ENCODE measurements around the gene MZB1.
A peak's percentile ranks its signal among the peaks of the same experiment; 100 is the strongest.
"Not testable (repeated sequence)": the region's sequence is repeated elsewhere in the genome, so short reads cannot be mapped to it uniquely, and the experiment has no call there.

The MZB1 gene

GRCh38 chr5:139394123-139394653 lies 4.5 kb upstream of the MZB1 start:
- Histone ChIP-seq H3K4me3 (peak overlapping the region; percentile 36 to 67 (median 51)), H3K27ac (peak overlapping the region in 17 of 21 experiments; percentile 1 to 86 (median 63))

- peak overlapping the region in 14 of 21 experiments; percentile 16 to 86 (median 66) for H3K27ac ChIP-seq
- H3K4me3 ChIP-seq, result peak overlapping the region; percentile 36 to 67 (median 51)
These were observed 3.9 kb upstream of the MZB1 start for GRCh38 chr5:139393497-139394122.

GRCh38 chr5:139392678-139393496 lies 3.2 kb upstream of the MZB1 start:
- Histone ChIP-seq H3K4me3 (peak overlapping the region; percentile 36 to 67 (median 51)), H3K27ac (peak overlapping the region in 18 of 21 experiments; percentile 7 to 86 (median 64))

GRCh38 chr5:139392324-139392677 lies 2.6 kb upstream of the MZB1 start:
- Histone ChIP-seq H3K27ac (peak overlapping the region in 20 of 21 experiments; percentile 7 to 86 (median 64)), H3K4me3 (peak overlapping the region; percentile 36 to 67 (median 51))

- peak overlapping the region; percentile 6 to 86 (median 63) for H3K27ac ChIP-seq
- peak overlapping the region; percentile 36 to 67 (median 51) for H3K4me3 ChIP-seq
These were observed 2.0 kb upstream of the MZB1 start for GRCh38 chr5:139391570-139392323.

GRCh38 chr5:139390639-139391569 lies 1.2 kb upstream of the MZB1 start:
- Histone ChIP-seq H3K4me3 (peak overlapping the region in 2 of 7 experiments; percentile 50 to 62), H3K27ac (peak overlapping the region in 19 of 21 experiments; percentile 6 to 86 (median 63))

- peak overlapping the region in 1 of 7 experiments; percentile 8 for H3K4me3 ChIP-seq
- peak overlapping the region in 11 of 21 experiments; percentile 1 to 69 (median 19) for H3K27ac ChIP-seq
These were observed 1.4 kb downstream of the MZB1 start for GRCh38 chr5:139388198-139388821.

GRCh38 chr5:139387611-139388197 lies 2.0 kb downstream of the MZB1 start:
- peak overlapping the region in 11 of 21 experiments; percentile 1 to 69 (median 24) for H3K27ac ChIP-seq
- H3K4me3 ChIP-seq, result no peak overlapping the region

GRCh38 chr5:139386956-139387355 lies 2.8 kb downstream of the MZB1 start:
- peak overlapping the region in 3 of 21 experiments; percentile 69 to 89 (median 84) for H3K27ac ChIP-seq

GRCh38 chr5:139386050-139386438 lies 3.7 kb downstream of the MZB1 start:
- Histone ChIP-seq H3K27ac (peak overlapping the region in 16 of 21 experiments; percentile 5 to 93 (median 84)), H3K4me3 (no peak overlapping the region)

More at GRCh38 chr5:139386956-139387355, 2.8 kb downstream of the MZB1 start:
- H3K4me3 ChIP-seq, result not testable (repeated sequence)

GRCh38 chr5:139385061-139386049 lies 4.4 kb downstream of the MZB1 start:
- peak overlapping the region in 20 of 21 experiments; percentile 39 to 93 (median 84) for H3K27ac ChIP-seq
- H3K4me3 ChIP-seq, result peak overlapping the region in 5 of 7 experiments; percentile 2 to 39 (median 19)

GRCh38 chr5:139384591-139385051 lies 5.1 kb downstream of the MZB1 start:
- peak overlapping the region in 20 of 21 experiments; percentile 39 to 93 (median 84) for H3K27ac ChIP-seq

GRCh38 chr5:139383993-139384590 lies 5.6 kb downstream of the MZB1 start:
- Histone ChIP-seq H3K27ac (peak overlapping the region in 20 of 21 experiments; percentile 15 to 93 (median 84)), H3K4me3 (no peak overlapping the region)

More at GRCh38 chr5:139384591-139385051, 5.1 kb downstream of the MZB1 start:
- H3K4me3 ChIP-seq, result peak overlapping the region in 5 of 7 experiments; percentile 2 to 39 (median 19)

- Histone ChIP-seq H3K4me3 (no peak within 1 kb of the TSS), H3K27ac (peak within 1 kb of the TSS in 20 of 21 experiments; percentile 32 to 93 (median 84))
These were observed 6.3 kb downstream of the MZB1 start, which contains the start of gene SLC23A1 for GRCh38 chr5:139383275-139383992. SLC23A1 (minus strand) TSS chr5:139383297; CDS start chr5:139383253, 44 bp downstream.

- Histone ChIP-seq H3K27ac (peak overlapping the region in 11 of 21 experiments; percentile 3 to 93 (median 67)), H3K4me3 (no peak overlapping the region)
These were observed 6.9 kb downstream of the MZB1 start for GRCh38 chr5:139382807-139383206.

All from skin epidermis (tissue), 12 donors.